Osteoblast (primary cell): ENCODE data around the gene GADD45B. TPM values are rescaled to one million over a fixed set of nuclear protein-coding genes. Genes with fewer than 3 reads are reported as not detected.

Source experiments
- DNase-seq: peaks from one replicate; pipeline ENCODE4 v3.0.0; 2011; ENCODE audit warnings: low spot score, mixed read lengths; ENCODE audit not compliant: insufficient read length; ENCODE audit errors: missing footprints
- H2AFZ ChIP-seq: 2 replicates; pipeline ENCODE4 v1.6.0; 2011; ENCODE audit warnings: mild to moderate bottlenecking, low read length
- H3K27ac ChIP-seq: 2 replicates; pipeline ENCODE4 v1.5.1; 2011; ENCODE audit warnings: mild to moderate bottlenecking, low read depth, low read length, moderate library complexity
- H3K27me3 ChIP-seq: 2 replicates; pipeline ENCODE4 v1.6.0; 2012; ENCODE audit warnings: mild to moderate bottlenecking, control low read depth, inconsistent platforms, low read length, moderate library complexity; ENCODE audit not compliant: insufficient read depth
- H3K36me3 ChIP-seq: 2 replicates; pipeline ENCODE4 v1.5.1; 2011; ENCODE audit warnings: mild to moderate bottlenecking, low read length, control low read depth, moderate library complexity; ENCODE audit not compliant: insufficient read depth
- H3K4me1 ChIP-seq: 2 replicates; pipeline ENCODE4 v1.5.1; 2011; ENCODE audit warnings: mild to moderate bottlenecking, low read length, control low read depth, moderate library complexity; ENCODE audit not compliant: insufficient read depth
- H3K4me2 ChIP-seq: 2 replicates; pipeline ENCODE4 v1.6.0; 2011; ENCODE audit warnings: mild to moderate bottlenecking, low read length; ENCODE audit not compliant: insufficient read depth
- H3K4me3 ChIP-seq: fragments of 200-600 bp; sonication (generic); 3 replicates; pipeline ENCODE4 v1.5.1; 2012; ENCODE audit warnings: mild to moderate bottlenecking, low read length, inconsistent platforms; ENCODE audit not compliant: insufficient read depth
- H3K79me2 ChIP-seq: 2 replicates; pipeline ENCODE4 v1.6.0; 2012; ENCODE audit warnings: mild to moderate bottlenecking, low read length, control low read depth, inconsistent platforms; ENCODE audit not compliant: insufficient read depth
- H3K9me3 ChIP-seq: 2 replicates; pipeline ENCODE4 v1.5.1; 2011; ENCODE audit warnings: low read depth, low read length, control low read depth
- H4K20me1 ChIP-seq: 2 replicates; pipeline ENCODE4 v1.6.0; 2012; ENCODE audit warnings: mild to moderate bottlenecking, low read length, control low read depth; ENCODE audit not compliant: insufficient read depth
- CTCF ChIP-seq: IDR thresholded peaks from 2 replicates; pipeline ENCODE4 v1.5.1; 2011; ENCODE audit warnings: mild to moderate bottlenecking, low read depth, low read length, moderate library complexity; ENCODE audit errors: extremely low read depth
- total RNA-seq: library from RNA; depleted of rRNA; stranded (reverse); fragments of >200 nt; gene quantifications from 2 replicates; pipeline ENCODE4 v1.2.3, GENCODE V29; 2012

The GADD45B gene
- total RNA-seq, 1 donor = 46.3 TPM

GRCh38 chr19:2441096-2441752, 34.7 kb upstream of the GADD45B start:
- no peak overlapping the region for H3K27ac ChIP-seq
- peaks cover 44% of the 10 kb centered on the region for H3K36me3 ChIP-seq
- peaks cover 77% of the 10 kb centered on the region for H3K79me2 ChIP-seq

GRCh38 chr19:2443116-2443784, 32.7 kb upstream of the GADD45B start:
- Histone ChIP-seq H3K9me3 (no peaks in the 10 kb centered on the region), H3K4me2 (no peak overlapping the region), H3K79me2 (peaks cover 82% of the 10 kb centered on the region), H3K4me3 (no peak overlapping the region), H3K27me3 (no peaks in the 10 kb centered on the region), H3K36me3 (peaks cover 30% of the 10 kb centered on the region), H2AFZ (no peak overlapping the region), H3K27ac (no peak overlapping the region), H3K4me1 (no peaks in the 10 kb centered on the region), H4K20me1 (peaks cover 9% of the 10 kb centered on the region)
- no peak for TF ChIP-seq CTCF
- DNase-seq = no peak

More at GRCh38 chr19:2441096-2441752, 34.7 kb upstream of the GADD45B start:
- Histone ChIP-seq H3K27me3 (no peaks in the 10 kb centered on the region), H3K4me2 (no peak overlapping the region), H3K9me3 (no peaks in the 10 kb centered on the region), H3K4me3 (no peak overlapping the region), H3K4me1 (no peaks in the 10 kb centered on the region), H2AFZ (no peak overlapping the region), H4K20me1 (peaks cover 9% of the 10 kb centered on the region)
- DNase-seq = no peak
- no peak for TF ChIP-seq CTCF

GRCh38 chr19:2443785-2444182, 32.1 kb upstream of the GADD45B start:
- H3K79me2 ChIP-seq = peaks cover 82% of the 10 kb centered on the region
- H3K36me3 ChIP-seq = peaks cover 27% of the 10 kb centered on the region
- H3K4me3 ChIP-seq = no peak overlapping the region
- DNase-seq = no peak
- H3K4me2 ChIP-seq = no peak overlapping the region
- no peaks in the 10 kb centered on the region for H3K27me3 ChIP-seq
- no peak overlapping the region for H3K27ac ChIP-seq
- peaks cover 10% of the 10 kb centered on the region for H4K20me1 ChIP-seq
- H2AFZ ChIP-seq = no peak overlapping the region
- H3K4me1 ChIP-seq = no peaks in the 10 kb centered on the region
- no peak for TF ChIP-seq CTCF
- H3K9me3 ChIP-seq = no peaks in the 10 kb centered on the region

GRCh38 chr19:2444251-2445002, 31.5 kb upstream of the GADD45B start:
- peaks cover 11% of the 10 kb centered on the region for H4K20me1 ChIP-seq
- no peak overlapping the region for H2AFZ ChIP-seq
- peaks cover 84% of the 10 kb centered on the region for H3K79me2 ChIP-seq
- no peak overlapping the region for H3K4me2 ChIP-seq
- no peak overlapping the region for H3K27ac ChIP-seq
- no peak for DNase-seq
- H3K36me3 ChIP-seq = peaks cover 27% of the 10 kb centered on the region
- H3K4me1 ChIP-seq = no peaks in the 10 kb centered on the region
- H3K4me3 ChIP-seq = no peak overlapping the region
- no peaks in the 10 kb centered on the region for H3K9me3 ChIP-seq
- no peak for TF ChIP-seq CTCF
- no peaks in the 10 kb centered on the region for H3K27me3 ChIP-seq
